Fibroblast of skin of left quadriceps (primary cell): Measurements from ENCODE around the gene PTGFR.

Experiments
- DNase-seq, 2 experiments: peaks; one replicate each; pipeline ENCODE4 v3.0.0-alpha.2; 2013; ENCODE audit warnings: low read depth in 2 of 2

PTGFR gene

GRCh38 chr1:78587211-78587610, 96.4 kb downstream of the PTGFR start:
- no peak for DNase-seq
